PC-9 (cell line): ENCODE data around the gene FSIP1.

Experiments used
- CTCF ChIP-seq: fragments of 200-600 bp; sonication (generic); conservative IDR thresholded peaks from 2 replicates; pipeline ENCODE4 v1.6.1; 2017; ENCODE audit warnings: mixed run types, antibody characterized with exemption, mild to moderate bottlenecking, moderate library complexity
- EZH2 ChIP-seq: fragments of 200-600 bp; sonication (generic); IDR thresholded peaks from 2 replicates; pipeline ENCODE4 v1.8.0; 2017; ENCODE audit warnings: antibody characterized with exemption, low read depth

GRCh38 chr15:39629371-39629770 lies 153.3 kb downstream of the FSIP1 start:
- TF ChIP-seq EZH2 (no peak), CTCF (no peak)
